GM18907 (cell line): Measurements from ENCODE around the gene IBA57.
"Not testable (repeated sequence)": the region's sequence is repeated elsewhere in the genome, so short reads cannot be mapped to it uniquely, and the experiment has no call there.

Experiments used
- ATAC-seq: cut with Tn5 transposase; IDR thresholded peaks from one replicate; pipeline ENCODE4 v1.9.1; 2021; ENCODE audit warnings: mild to moderate bottlenecking, moderate library complexity; ENCODE audit not compliant: unreplicated experiment

IBA57 gene

DNA sequence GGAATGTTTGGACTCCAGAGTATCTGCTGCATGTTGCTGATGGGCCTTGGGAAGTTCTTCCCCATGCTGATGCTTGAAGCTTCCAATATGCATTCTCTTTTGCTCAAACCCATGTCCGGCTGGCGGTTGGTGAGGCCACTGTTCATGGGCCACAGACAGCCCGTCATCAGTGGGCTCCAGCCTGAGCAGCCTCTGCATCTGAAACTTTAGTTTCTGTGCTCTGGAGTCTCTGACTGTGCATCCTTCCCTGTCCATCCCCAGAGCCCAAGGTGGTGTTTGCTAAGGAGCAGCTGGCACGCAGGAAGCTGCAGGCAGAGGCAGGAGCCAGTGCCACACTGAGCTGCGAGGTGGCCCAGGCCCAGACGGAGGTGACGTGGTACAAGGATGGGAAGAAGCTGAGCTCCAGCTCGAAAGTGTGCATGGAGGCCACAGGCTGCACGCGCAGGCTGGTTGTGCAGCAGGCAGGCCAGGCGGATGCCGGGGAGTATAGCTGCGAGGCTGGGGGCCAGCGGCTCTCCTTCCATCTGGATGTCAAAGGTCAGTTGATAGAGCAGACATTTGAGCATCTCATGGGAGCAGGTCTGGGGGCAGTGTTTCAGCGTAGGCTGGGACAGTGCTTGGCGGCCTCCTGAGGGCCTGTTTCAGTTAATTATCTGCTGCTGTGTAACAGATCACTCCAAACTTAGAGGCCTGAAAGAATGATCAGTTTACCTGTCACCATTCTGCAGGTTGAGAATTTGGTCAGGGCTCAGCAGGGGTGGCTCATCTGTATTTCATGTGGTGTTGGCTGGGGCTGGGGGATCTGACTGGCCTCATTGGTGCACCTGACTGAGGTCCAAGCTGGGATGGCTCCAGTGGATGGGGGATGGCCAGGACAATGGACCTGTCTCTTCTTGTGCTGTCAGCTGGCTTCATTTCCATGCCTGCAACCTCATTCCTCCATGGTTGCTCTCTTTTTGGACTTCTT lies 58.9 kb downstream of the IBA57 start:
- ATAC-seq, result no peak

DNA sequence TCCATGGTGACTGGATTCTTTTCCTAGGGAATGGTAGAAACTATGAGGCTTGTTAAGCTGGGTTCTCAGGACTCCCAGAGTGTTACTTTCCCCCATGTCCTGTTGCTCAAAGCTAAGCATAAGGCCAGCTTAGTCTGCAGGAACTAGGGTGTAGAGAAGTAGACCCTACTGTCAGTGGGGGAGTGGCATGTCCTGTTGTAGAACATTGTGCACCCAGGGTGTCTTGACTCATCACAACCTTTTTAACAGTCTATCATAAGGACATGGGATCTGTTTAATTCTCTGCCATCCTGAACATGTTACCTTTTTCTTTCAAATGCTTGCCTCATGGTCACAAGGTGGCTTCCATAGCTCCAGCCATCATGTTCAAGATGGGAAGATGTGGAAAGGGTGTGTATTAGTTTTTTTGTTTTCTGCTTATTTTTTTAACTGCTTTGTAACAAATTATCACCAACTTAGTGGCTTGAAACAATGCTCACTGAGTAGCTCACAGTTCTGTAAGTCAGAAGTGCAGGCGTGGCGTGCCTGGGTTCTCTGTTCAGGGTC lies 59.6 kb downstream of the IBA57 start:
- no peak for ATAC-seq

GRCh38 chr1:228225740-228226139 lies 60.1 kb downstream of the IBA57 start:
- ATAC-seq, result no peak

- ATAC-seq, result no peak
These were observed 60.7 kb downstream of the IBA57 start for GRCh38 chr1:228226141-228226874.

- ATAC-seq, result no peak
These were observed 61.6 kb downstream of the IBA57 start for GRCh38 chr1:228226956-228227791.

DNA sequence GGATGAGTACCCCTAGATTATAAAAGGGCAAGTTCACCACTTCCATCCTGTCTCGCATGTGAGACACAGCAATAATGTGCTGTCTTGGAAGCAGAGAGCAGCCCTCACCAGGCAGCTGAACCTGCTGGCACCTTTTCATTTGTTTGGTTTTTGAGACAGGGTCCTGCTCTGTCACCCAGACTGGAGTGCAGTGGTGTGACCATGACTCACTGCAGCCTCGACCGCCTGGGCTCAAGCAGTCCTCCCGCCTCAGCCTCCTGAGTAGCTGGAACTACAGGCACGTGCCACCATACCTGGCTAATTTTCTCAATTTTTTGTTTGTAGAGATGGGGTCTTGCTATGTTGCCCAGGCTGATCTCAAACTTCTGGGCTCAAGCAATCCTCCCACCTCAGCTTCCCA lies 62.5 kb downstream of the IBA57 start:
- not testable (repeated sequence) for ATAC-seq

DNA sequence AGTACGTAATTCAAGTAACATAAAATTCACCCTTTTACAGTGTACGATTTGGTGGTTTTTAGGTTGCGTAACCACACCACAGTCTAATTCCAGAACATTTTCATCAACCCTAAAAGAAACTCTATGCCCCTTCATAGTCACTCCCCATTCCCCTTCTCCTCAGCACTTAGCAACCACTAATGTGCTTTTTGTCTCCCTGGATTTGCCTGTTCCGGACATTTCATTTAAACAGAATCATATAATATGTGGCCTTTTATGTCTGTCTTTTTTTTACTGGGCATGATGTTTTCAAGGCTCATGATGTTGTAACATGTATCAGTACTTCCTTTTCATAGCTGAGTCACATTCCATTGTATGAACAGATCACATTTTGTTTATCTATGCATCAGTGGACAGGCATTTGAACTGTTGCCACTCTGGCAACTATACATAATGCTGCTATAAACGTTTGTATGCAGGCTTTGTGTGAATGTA lies 63.0 kb downstream of the IBA57 start:
- ATAC-seq, result no peak

- no peak for ATAC-seq
These were observed 65.6 kb downstream of the IBA57 start for GRCh38 chr1:228231189-228231588.
